Measurements from ENCODE around the gene ELF3.
A peak's percentile ranks its signal among the peaks of the same experiment; 100 is the strongest.
"Not testable (repeated sequence)": the region's sequence is repeated elsewhere in the genome, so short reads cannot be mapped to it uniquely, and the experiment has no call there.

The ELF3 gene

DNA sequence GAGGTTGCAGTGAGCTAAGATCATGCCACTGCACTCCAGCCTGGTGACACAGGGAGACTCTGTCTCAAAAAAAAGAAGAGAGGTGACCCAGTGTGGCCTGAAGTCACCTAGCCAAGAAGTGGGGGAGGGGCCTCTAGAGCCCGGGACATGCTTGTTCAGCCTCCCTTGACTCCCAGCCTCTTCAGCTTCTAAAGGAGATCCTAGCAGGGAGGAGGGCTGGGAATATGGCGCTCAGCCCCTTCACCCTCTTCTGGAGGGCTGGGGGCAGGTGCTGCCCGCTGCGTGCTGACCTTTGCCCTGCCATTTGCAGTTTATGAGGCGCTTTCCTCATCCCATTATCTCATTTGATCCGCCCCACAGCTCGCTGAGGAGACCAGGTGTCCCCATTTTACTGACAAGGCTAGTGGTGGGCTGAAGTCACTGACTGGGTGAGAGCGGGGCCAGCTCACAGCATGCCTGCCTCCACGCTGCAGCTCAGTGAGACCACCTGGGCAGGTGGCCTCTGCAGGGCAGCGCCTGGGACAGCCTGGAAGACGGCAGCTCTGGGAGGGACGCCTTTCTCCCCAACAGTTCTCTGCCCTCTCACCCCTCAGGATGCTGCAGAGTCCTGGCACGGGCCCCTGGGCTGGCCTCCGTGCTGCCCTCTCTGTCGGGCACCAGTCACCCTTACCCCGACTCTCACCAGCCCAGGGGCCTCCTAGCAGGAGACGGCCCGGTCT lies 7.5 kb downstream of the ELF3 start:
- H3K27ac ChIP-seq = no peak overlapping the region
- H3K36me3 ChIP-seq (ENCODE audit: insufficient read depth, low read length) = no peaks in the 10 kb centered on the region
- no peaks in the 10 kb centered on the region for H3K9me3 ChIP-seq (ENCODE audit: low read depth, low read length)
- no peak overlapping the region for H3K4me3 ChIP-seq
- DNase-seq (ENCODE audit: low read depth, low spot score) = no peak
- H3K9ac ChIP-seq (ENCODE audit: insufficient read length) = no peak overlapping the region
- no peak for TF ChIP-seq POLR2AphosphoS5 (IDR thresholded peaks at IDR 0.05; ENCODE audit: borderline replicate concordance, low read depth, low read length)
- no peak for TF ChIP-seq FOXP2 (optimal IDR thresholded peaks at IDR 0.05; ENCODE audit: control extremely low read depth, extremely low read length, insufficient read depth)
- no peak for TF ChIP-seq EZH2 (IDR thresholded peaks at IDR 0.05)

DNA sequence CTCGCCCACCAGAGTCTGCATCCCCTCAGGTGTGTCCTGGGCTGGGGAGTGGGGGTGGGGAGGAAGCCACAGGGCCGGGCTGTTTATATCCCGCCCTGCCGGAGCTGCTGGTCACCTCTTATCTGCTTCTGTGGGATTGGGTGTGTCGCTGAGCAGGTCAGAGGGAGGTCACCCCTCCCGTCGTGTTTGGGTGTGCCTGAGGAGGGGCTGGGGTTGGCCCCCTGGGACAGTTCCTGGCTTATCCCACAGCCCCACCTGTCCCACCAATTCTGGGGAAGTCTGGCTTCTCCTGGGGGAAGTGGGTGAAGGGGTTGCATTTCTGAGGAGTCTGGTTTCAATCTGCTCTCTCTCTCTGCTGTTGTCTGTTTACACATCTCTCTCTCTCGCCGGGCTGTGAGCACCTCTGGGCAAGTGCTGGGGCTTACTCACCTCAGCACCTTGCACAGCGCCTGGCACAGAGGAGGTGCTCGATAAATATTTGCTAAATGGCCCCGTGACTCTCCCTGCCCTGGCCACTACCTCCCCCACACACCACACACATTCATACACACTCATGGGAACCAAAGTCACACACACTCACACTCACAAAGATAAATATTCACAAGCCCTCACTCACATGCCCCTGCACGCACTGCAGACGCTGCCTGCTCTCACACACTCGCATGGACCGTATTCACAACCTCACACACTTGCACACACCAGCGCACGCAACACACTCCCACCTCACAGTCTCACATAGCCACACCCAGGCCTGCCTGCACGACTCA lies 8.3 kb downstream of the ELF3 start:
- DNase-seq (ENCODE audit: low read depth, low spot score) = no peak

DNA sequence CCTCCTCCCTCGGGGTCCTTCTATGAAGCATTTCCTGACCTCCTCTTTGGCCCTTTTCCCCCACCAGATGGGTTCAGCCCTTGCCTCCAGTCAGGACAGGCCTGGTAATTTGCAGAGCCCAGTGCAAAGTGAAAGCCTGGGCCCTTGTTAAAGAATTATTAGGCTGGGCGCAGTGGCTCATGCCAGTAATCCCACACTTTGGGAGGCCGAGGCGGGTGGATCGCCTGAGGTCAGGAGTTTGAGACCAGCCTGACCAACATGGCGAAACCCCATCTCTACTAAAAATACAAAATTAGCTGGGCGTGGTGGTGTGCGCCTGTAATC lies 8.8 kb downstream of the ELF3 start:
- H3K27ac ChIP-seq; H3K36me3 ChIP-seq (ENCODE audit: insufficient read depth, low read length); H3K9me3 ChIP-seq (ENCODE audit: low read depth, low read length); H3K9ac ChIP-seq (ENCODE audit: insufficient read length); DNase-seq (ENCODE audit: low read depth, low spot score); H3K4me3 ChIP-seq: not testable (repeated sequence)

More for the DNA sequence above, 8.3 kb downstream of the ELF3 start:
- no peaks in the 10 kb centered on the region for H3K36me3 ChIP-seq (ENCODE audit: insufficient read depth, low read length)
- no peaks in the 10 kb centered on the region for H3K9me3 ChIP-seq (ENCODE audit: low read depth, low read length)
- no peak overlapping the region for H3K4me3 ChIP-seq
- TF ChIP-seq FOXP2 (optimal IDR thresholded peaks at IDR 0.05; ENCODE audit: control extremely low read depth, extremely low read length, insufficient read depth) (no peak), EZH2 (IDR thresholded peaks at IDR 0.05) (no peak), POLR2AphosphoS5 (IDR thresholded peaks at IDR 0.05; ENCODE audit: borderline replicate concordance, low read depth, low read length) (no peak)
- H3K9ac ChIP-seq (ENCODE audit: insufficient read length) = no peak overlapping the region
- no peak overlapping the region for H3K27ac ChIP-seq

DNA sequence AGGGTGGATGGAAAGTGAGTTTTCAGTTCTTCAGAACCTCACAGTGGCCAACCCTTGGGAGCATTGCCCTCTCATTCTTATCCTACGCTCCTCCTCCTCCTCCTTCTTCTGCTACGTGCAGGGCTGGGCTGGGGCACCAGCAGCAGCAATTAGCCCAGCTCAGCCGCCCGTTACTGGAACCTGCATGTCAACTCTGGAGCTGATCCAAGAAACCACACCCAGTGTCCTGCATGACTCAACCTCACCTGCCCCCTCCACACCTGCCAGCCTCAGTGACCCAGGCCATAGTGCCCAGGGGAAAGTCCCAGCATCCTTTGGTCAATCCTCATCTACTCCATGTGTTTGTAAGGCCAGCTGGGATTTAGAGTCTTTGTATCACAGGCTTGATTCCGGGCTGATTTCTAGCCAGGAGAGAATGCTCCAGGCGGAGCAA lies 12.6 kb downstream of the ELF3 start:
- no peak overlapping the region for H3K27ac ChIP-seq
- H3K9ac ChIP-seq (ENCODE audit: insufficient read length) = no peak overlapping the region
- no peak for DNase-seq (ENCODE audit: low read depth, low spot score)
- H3K36me3 ChIP-seq (ENCODE audit: insufficient read depth, low read length) = no peaks in the 10 kb centered on the region
- H3K4me3 ChIP-seq = no peak overlapping the region
- TF ChIP-seq POLR2AphosphoS5 (IDR thresholded peaks at IDR 0.05; ENCODE audit: borderline replicate concordance, low read depth, low read length) (no peak), EZH2 (IDR thresholded peaks at IDR 0.05) (no peak), FOXP2 (optimal IDR thresholded peaks at IDR 0.05; ENCODE audit: control extremely low read depth, extremely low read length, insufficient read depth) (no peak)
- H3K9me3 ChIP-seq (ENCODE audit: low read depth, low read length) = no peaks in the 10 kb centered on the region

DNA sequence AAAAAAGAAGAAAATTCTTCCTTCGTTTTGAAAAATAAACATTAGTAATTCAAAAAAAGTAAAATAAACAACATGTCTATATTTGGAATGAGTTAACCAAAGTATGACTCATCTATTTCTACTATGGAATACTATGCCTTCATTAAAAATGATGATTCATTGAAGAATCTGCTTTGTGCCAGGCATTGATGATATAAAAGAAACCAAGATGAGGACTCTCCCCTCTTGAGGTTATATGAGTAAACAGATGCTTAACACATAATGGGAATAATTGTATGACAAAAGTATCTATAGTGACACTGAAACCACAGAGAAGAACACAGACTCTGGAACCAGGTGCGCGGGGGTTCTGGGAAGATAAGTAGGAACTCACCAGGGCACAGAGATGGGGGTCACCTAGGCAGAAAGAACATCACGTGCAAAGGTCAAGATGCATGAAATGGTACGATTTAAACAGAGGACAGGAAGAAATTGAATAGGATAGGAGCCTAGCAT lies 18.8 kb downstream of the ELF3 start:
- DNase-seq (ENCODE audit: low read depth, low spot score) = no peak
- Histone ChIP-seq H3K27ac (no peak overlapping the region), H3K9ac (ENCODE audit: insufficient read length) (no peak overlapping the region), H3K9me3 (ENCODE audit: low read depth, low read length) (no peaks in the 10 kb centered on the region), H3K4me3 (no peak overlapping the region), H3K36me3 (ENCODE audit: insufficient read depth, low read length) (no peaks in the 10 kb centered on the region)
- no peak for TF ChIP-seq POLR2AphosphoS5 (IDR thresholded peaks at IDR 0.05; ENCODE audit: borderline replicate concordance, low read depth, low read length)
- no peak for TF ChIP-seq EZH2 (IDR thresholded peaks at IDR 0.05)
- TF ChIP-seq FOXP2 (optimal IDR thresholded peaks at IDR 0.05; ENCODE audit: control extremely low read depth, extremely low read length, insufficient read depth) = no peak

DNA sequence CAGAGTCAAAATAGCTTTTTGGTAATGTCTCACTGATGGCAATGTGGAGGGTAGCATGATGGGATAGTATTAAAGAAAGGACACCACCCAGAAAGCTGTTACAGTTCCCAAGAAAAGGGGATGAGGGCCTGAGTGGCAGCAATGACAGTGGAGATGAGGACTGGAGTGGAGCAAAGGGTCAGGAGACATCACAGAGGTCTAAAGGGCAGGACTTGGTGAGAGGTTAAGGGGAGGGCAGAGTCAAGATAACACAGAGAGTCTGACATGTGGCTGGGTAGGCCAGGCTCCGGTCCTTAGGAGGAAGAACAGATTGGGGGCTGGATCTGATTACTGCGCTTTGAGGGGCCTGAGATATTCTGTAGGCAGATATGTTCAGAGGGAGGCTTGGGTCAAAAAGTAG lies 19.3 kb downstream of the ELF3 start:
- H3K9ac ChIP-seq (ENCODE audit: insufficient read length) = no peak overlapping the region
- no peak for DNase-seq (ENCODE audit: low read depth, low spot score)
- H3K27ac ChIP-seq = no peak overlapping the region
- H3K9me3 ChIP-seq (ENCODE audit: low read depth, low read length) = no peaks in the 10 kb centered on the region
- TF ChIP-seq POLR2AphosphoS5 (IDR thresholded peaks at IDR 0.05; ENCODE audit: borderline replicate concordance, low read depth, low read length) (no peak), EZH2 (IDR thresholded peaks at IDR 0.05) (no peak), FOXP2 (optimal IDR thresholded peaks at IDR 0.05; ENCODE audit: control extremely low read depth, extremely low read length, insufficient read depth) (no peak)
- no peak overlapping the region for H3K4me3 ChIP-seq
- H3K36me3 ChIP-seq (ENCODE audit: insufficient read depth, low read length) = no peaks in the 10 kb centered on the region

DNA sequence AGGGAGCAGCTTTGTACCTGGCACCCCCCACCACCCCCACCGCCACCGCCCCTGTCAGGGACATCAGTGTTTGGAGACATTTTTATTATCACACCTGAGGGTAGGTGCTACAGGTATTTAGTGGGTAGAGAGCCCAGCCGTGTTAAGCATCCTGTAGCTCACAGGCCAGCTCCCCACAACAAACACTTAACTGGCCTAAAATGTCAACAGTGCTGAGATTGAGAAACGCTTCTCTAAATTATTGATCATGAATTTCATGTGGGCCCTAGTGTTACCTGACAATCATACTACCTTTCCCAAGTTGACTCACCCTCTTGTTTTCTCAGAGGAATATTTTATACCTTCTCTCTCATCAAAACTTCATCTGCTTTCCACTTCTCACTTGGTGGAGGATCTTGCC lies 21.4 kb downstream of the ELF3 start:
- no peak overlapping the region for H3K4me3 ChIP-seq
- H3K36me3 ChIP-seq (ENCODE audit: insufficient read depth, low read length) = no peaks in the 10 kb centered on the region
- DNase-seq (ENCODE audit: low read depth, low spot score) = no peak
- no peaks in the 10 kb centered on the region for H3K9me3 ChIP-seq (ENCODE audit: low read depth, low read length)
- no peak overlapping the region for H3K27ac ChIP-seq
- TF ChIP-seq FOXP2 (optimal IDR thresholded peaks at IDR 0.05; ENCODE audit: control extremely low read depth, extremely low read length, insufficient read depth) (no peak), EZH2 (IDR thresholded peaks at IDR 0.05) (no peak), POLR2AphosphoS5 (IDR thresholded peaks at IDR 0.05; ENCODE audit: borderline replicate concordance, low read depth, low read length) (no peak)
- no peak overlapping the region for H3K9ac ChIP-seq (ENCODE audit: insufficient read length)

DNA sequence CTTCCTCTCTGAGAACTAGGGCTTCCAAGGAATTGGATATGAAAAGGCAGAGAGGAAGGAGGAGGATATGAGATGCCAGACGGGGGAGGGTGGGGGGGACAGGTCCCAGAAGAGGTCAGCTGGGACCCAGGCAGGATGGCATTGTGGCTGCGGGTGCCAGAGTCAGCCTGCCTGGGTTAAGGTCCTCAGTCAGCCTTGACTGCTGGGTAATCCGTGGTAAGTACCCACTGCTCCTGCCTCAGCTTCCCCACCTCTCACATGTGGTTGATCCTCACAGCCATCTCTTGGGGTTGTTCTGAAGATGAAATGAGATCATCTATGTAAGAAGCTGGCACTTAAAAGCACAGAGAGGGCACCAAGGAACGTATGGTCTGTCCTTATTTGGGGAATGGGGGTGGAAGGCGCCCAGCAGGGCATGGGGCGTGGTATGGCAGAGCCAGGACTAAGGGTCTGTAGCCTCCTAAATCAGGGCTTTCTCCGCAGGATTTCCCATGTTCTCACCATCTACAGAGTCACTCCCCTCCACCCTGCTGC lies 23.8 kb downstream of the ELF3 start:
- peak overlapping the region; percentile 54; the same call in 1 of the 2 replicates for H3K4me3 ChIP-seq
- peak overlapping the region; percentile 23 for H3K27ac ChIP-seq
- no peaks in the 10 kb centered on the region for H3K9me3 ChIP-seq (ENCODE audit: low read depth, low read length)
- TF ChIP-seq FOXP2 (optimal IDR thresholded peaks at IDR 0.05; ENCODE audit: control extremely low read depth, extremely low read length, insufficient read depth) (no peak), POLR2AphosphoS5 (IDR thresholded peaks at IDR 0.05; ENCODE audit: borderline replicate concordance, low read depth, low read length) (no peak), EZH2 (IDR thresholded peaks at IDR 0.05) (no peak)
- no peaks in the 10 kb centered on the region for H3K36me3 ChIP-seq (ENCODE audit: insufficient read depth, low read length)
- DNase-seq (ENCODE audit: low read depth, low spot score) = no peak
- peak overlapping the region; percentile 7 for H3K9ac ChIP-seq (ENCODE audit: insufficient read length)

Data from SK-N-MC (cell line).